Placental pericyte (primary cell): Measurements from ENCODE around the gene TSPAN32. TPM values are rescaled to one million over a fixed set of nuclear protein-coding genes. Genes with fewer than 3 reads are reported as not detected.

Experiments used
- small RNA-seq: library from RNA; depleted of rRNA; stranded (forward); fragments of <200 nt; gene quantifications from one replicate; pipeline ENCODE3, GENCODE V24; 2012; ENCODE audit warnings: low replicate concordance
- total RNA-seq: library from RNA; depleted of rRNA; stranded (reverse); fragments of >200 nt; gene quantifications from 2 replicates; pipeline ENCODE4 v1.2.3, GENCODE V29; 2012

TSPAN32 gene, protein sequence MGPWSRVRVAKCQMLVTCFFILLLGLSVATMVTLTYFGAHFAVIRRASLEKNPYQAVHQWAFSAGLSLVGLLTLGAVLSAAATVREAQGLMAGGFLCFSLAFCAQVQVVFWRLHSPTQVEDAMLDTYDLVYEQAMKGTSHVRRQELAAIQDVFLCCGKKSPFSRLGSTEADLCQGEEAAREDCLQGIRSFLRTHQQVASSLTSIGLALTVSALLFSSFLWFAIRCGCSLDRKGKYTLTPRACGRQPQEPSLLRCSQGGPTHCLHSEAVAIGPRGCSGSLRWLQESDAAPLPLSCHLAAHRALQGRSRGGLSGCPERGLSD
- not detected in 2 replicates for total RNA-seq

DNA sequence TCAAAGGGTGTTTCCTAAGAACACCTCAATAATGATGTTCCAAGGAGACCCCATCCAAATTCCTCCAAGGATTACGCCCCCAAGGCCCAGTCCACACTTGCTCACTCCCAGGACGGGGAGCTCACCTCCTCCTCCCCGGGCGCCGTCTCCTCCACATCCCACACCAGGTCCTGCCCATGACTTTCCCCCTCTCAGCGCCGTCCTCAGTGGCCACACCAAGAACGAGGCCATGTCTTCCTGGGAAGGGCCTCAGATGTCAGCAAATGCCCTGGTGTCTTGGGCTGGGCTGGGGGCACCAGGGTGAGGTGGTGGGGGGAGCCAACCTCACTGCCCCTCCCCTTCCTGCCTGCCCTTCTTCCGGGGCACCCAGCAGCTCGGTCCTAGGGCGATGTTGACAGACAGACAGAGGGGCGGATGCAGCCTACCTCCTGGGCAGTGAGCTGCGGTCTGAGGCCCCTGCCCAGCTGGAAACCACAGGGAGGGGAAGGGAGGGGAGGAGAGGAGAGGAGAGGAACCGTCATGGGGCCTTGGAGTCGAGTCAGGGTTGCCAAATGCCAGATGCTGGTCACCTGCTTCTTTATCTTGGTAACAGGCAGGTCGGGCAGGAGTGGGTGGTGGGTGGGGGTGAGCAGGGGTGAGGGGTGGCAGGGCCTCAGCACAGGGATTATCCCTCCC, at the start of gene TSPAN32, which contains the start of gene C11orf21:
TSS of gene TSPAN32 (plus strand) at position 383 of the 675 bp plus-strand sequence. CDS start at position 520, 137 bp downstream.
TSS of gene C11orf21 (minus strand) at position 288 of the 675 bp plus-strand sequence. CDS start at position 178, 110 bp downstream.

DNA sequence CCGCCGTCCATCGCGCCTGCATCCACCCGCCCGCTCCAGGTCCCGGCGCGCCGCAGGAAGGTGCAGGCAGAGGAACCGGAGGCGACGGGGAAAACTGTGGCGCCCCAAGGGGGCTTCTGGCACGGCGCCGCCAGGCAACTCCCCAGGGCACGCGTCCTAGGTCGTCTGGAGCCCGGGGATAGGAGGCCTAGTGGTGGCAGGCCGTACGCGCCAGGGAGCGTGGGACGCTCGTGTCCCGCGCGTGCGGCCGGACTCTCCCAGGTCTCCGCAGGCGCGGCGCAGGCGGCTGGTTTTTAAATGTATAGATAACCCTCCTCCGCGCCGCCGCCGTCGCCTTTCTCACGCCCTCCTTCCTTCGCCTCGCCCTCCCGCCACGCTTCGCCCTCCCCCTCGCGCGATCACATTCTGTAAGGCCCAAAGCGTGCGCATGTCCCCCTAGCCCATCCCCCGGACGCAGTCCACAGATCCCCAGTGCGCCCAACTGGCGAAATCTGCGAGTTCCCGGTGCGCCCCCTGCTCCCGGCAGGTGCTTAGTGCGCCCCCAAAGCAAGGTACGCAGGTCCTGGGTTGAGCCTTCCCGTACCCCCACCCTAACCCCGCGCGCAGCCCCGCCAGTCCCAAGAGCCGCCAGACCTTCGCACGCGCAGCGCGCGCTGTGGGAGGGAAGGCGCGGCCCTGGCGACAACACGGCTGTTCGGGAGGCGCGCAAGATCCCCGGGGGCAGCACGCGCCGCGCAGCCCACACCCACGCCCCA, 31.3 kb upstream of the TSPAN32 start, which contains the start of gene ASCL2:
TSS of gene ASCL2 (minus strand) at position 267 of the 755 bp plus-strand sequence. CDS start at position 11, 256 bp downstream.

Small RNA genes within 50 kb of the gene (small RNA-seq; reads per million reads assigned to genes)
- gene RNU6-878P, result not detected

Other genes with a start within 250 kb of the TSPAN32 start
- gene IGF2, start 162.6 kb upstream of the TSPAN32 start, total RNA-seq, result 3.9 and 60.7 TPM in 2 replicates
- gene INS, start 140.8 kb upstream of the TSPAN32 start, total RNA-seq, result not detected in 2 replicates
- gene TH, start 130.2 kb upstream of the TSPAN32 start, total RNA-seq, result not detected in 2 replicates
- 0.22 TPM in 1 of 2 replicates, not detected in the other for gene ASCL2, start 31.4 kb upstream of the TSPAN32 start, total RNA-seq
- gene C11orf21, start 95 bp upstream of the TSPAN32 start, total RNA-seq, result not detected in 2 replicates
- gene CD81, start 75.3 kb downstream of the TSPAN32 start, total RNA-seq, result 245 and 302 TPM in 2 replicates
- 57.8 and 73.4 TPM in 2 replicates for gene TSSC4, start 98.7 kb downstream of the TSPAN32 start, total RNA-seq
- not detected in 2 replicates for gene TRPM5, start 142.5 kb downstream of the TSPAN32 start, total RNA-seq
- not detected in 2 replicates for gene KCNQ1, start 143.0 kb downstream of the TSPAN32 start, total RNA-seq